Tibial nerve (tissue), 3 donors: Measurements from ENCODE around the gene BRICD5.

ENCODE experiments used
- CTCF ChIP-seq, 5 experiments: fragments of 200-600 bp in 3 of 5; fragments of 450-650 bp in 2 of 5; sonication (generic) in 3 of 5; IDR thresholded peaks; one replicate each; pipeline ENCODE4 v1.5.1; 2016 to 2019; ENCODE audit warnings: antibody characterized with exemption in 5 of 5, mild to moderate bottlenecking in 3 of 5, moderate library complexity in 2 of 5
- POLR2A ChIP-seq, 2 donors: fragments of 450-650 bp; IDR thresholded peaks; one replicate each; pipeline ENCODE4 v1.6.1; 2017; ENCODE audit warnings: antibody characterized with exemption in 2 of 2, mild to moderate bottlenecking in 2 of 2, moderate library complexity in 2 of 2

- TF ChIP-seq POLR2A (IDR thresholded peaks at IDR 0.05): no peak
- TF ChIP-seq CTCF (IDR thresholded peaks at IDR 0.05): no peak
Observed at GRCh38 chr16:2231016-2231931, 20.6 kb upstream of the BRICD5 start.
